Camera-type eye (tissue), 1 donor: ENCODE measurements around the gene CLASP1. TPM values are rescaled to one million over a fixed set of nuclear protein-coding genes. Genes with fewer than 3 reads are reported as not detected.

ENCODE experiments used
- total RNA-seq: library from RNA; depleted of rRNA; stranded (reverse); fragments of >200 nt; gene quantifications from one replicate; pipeline ENCODE4 v1.2.3, GENCODE V29; 2014

CLASP1 gene
- 201 TPM for total RNA-seq

GRCh38 chr2:121649149-121649595 lies at the start of gene CLASP1:
Gene CLASP1 (minus strand): TSS chr2:121649462. CDS start chr2:121605895, 43,567 bp downstream.

Other genes with a start within 250 kb of the CLASP1 start
- not detected for gene RNU4ATAC, start 118.6 kb downstream of the CLASP1 start, total RNA-seq
- 78.8 TPM for gene NIFK, start 87.4 kb upstream of the CLASP1 start, total RNA-seq
- gene TSN, start 106.2 kb upstream of the CLASP1 start, total RNA-seq = 67.0 TPM